Anterior cingulate cortex (tissue), 58 donors: Measurements from ENCODE around the gene POM121L2.

Experiments used
- DNase-seq, 58 donors: peaks; one replicate each; lab custom pipeline; 2025; lab: John Stamatoyannopoulos, UW

POM121L2 gene

DNA sequence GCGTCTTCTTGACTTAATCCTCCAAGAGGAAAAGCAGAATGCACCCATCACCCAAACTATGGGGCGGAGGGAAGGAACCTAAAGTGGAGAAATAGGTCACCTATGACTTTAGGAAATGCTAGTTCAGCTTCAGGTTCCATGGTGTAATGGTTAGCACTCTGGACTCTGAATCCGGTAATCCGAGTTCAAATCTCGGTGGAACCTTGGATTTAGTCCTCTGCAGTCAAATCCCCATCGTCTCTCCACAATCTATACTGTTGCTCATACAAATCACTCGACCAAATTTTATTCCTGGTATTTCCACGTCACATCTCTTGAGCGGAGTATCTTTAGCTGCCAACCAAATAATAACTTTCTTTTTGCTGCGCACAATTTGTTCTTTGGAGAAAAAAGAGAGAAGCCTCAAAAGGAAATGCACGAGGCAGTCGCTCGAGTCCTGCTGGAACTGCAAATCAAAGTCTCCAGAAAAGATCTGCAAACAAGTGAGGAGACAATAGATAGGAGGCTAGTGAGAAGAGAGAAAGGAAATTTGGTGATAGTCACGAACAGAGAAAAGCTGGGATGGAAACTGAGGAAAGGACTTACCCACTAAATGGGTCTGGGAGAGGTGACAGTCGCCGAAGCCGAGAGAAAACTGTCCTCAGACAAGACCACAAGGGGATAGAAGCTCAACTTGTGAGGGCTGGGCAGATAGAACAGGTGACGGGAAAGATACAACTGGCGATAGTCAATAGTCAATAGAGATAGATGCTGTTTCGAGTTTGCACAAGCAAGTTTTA is 16.6 kb downstream of the POM121L2 start:
- no peak for DNase-seq

DNA sequence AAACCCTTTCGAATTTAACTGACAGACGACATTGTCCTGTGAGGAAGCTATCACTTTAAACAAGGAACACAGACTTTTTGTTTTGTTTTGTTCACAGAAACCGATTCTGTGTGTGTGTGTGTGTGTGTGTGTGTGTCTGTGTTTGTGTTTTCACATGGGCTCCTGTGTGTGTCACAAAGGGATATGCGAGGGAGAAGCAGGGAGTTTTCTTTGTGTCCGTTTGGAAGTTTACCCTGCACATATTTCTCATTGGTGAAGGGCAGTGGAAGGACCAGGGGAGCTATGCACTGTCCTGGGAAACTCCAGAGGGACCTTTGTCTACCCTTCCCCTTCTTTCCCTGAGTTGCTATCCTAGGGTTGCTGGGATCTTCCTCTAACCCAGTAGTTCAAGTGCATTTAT is 17.7 kb downstream of the POM121L2 start:
- DNase-seq, result no peak

DNA sequence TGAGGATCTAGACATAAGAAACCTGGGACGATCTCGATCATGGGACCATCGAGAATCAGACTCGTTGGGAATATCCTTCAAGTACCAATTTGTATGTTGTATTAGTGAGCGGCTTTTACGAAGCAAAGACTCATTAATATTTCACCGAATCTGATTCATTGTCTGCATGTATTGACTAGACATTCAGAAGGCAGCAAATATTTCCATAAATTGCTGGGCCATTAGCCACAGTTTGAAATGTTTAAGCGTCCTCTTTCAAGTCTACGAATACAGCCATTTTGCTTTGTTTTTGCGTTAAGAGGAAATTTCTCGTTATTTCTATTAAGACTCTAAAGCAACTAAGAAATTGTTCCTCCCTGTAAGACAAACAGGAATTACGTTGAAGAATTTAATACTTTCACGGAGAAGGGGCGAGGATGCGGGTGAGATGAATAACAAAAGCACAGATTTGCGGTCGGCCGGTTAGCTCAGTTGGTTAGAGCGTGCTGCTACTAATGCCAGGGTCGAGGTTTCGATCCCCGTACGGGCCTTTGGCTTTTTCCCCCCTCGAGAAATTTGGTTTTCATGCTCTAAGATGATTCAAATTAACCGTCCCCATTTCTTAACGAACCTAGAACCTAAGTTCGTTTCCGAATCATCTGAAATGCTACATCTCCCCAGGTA is 18.5 kb downstream of the POM121L2 start:
- no peak for DNase-seq

DNA sequence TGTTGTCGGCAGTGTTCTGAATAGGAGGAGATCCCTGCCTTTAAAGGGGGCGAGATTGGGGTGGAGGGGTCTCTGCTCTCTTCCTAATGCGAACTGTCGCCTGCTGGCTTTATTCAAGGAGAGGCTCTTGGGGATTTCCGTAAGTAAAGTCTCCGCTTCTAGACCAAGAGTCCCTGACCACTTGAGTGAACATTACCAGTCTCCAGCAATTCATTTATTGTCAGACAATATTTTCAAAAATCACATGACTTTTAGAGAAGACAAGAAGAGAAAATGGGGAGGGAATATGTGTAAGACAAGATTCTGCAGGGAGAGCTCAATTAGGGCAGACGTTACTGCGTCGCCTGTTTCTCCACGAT is 21.2 kb downstream of the POM121L2 start:
- no peak for DNase-seq

DNA sequence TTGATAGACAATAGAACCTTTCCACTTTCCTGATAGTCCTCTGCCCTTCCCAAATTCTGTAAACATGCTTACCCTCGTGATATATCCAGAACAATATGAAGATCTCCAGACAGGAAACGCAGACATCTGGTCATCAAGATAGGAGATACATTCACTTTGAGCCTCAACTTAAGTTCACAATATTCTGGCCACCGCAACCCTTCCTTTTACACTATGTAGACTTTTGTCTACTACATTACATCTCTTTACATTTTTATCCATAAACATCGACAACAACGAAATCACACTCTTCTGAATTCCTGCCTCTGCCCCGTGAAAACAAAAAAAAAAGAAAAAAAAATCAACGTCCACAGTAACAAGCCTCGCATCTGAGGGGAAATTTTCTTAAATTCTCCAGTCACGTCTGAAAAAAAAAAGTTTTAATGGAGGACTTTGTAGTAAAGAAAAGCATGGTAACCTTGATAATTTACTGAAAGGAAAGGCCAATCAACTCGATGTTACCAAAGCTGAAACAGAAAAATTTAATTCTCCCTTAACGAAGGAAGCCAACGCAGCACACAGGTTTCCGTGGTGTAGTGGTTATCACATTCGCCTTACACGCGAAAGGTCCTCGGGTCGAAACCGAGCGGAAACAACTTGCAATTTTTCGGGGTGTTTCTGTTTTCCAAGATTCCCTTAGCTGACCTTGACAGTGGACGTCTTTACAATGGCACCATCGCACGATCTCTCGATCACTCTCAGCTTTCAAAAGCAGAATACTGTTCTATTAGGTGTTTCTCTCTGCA is 21.8 kb downstream of the POM121L2 start:
- DNase-seq, result no peak

DNA sequence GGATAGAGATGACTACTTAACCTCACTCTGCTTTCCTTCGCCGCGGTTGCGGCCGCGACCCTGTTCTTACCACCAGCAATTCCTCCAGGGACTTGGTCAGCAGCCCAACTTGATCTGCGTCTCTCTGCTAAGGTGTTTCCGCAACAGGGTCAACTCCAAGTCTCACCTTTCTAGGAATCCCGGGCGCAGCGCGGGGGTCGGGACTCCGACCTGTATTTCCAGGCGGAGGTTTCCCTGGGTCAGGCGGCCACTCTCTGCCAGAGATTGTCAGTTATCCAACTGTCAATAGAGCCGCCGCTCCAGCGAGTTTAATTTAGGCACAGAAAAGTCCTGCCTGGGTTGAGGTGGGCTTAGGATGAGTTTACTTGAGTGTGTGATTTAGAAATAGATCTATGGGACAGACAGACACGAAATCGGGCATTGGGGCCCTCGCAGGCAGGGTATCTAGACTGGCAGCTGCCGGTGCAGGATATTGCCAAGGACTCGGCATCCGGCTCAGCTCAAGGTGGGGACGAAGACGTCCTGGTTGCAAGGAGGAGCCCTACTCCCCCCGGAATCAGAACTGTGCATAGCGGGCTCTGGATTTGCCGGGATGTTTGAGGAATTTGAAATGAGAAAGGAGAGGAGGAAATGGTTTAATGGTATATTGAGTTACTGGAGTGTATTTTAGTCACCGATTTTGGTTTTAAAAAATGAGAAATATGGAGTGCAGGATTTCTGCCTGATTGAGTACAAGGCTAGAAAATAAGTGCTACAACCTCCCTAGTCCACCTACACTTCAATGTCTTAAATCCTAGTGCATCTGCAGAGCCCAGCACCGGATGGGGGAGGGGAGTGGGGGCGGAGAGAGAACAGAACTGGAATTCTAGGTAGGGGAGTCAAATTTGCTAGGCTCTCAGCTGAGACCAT is 23.7 kb downstream of the POM121L2 start:
- DNase-seq, result no peak

DNA sequence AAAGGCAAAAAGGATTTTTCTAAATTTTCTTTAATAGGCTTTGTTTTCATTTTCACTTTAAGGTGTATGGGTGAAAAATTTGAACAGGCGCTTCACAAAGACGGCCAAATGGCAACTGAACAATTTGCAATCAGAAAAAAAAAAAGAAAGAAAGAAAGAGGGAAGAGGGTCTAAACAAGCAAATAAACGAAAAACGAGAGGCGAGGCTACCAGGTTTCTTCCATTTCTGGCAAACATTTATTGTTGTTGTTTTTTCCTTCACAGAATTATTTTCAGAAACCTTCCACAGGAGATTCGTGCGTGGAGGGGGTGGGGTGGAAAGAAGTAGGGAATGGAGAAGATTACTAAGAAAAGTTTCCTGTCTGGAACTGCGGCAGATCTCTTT is 24.3 kb downstream of the POM121L2 start:
- no peak for DNase-seq

DNA sequence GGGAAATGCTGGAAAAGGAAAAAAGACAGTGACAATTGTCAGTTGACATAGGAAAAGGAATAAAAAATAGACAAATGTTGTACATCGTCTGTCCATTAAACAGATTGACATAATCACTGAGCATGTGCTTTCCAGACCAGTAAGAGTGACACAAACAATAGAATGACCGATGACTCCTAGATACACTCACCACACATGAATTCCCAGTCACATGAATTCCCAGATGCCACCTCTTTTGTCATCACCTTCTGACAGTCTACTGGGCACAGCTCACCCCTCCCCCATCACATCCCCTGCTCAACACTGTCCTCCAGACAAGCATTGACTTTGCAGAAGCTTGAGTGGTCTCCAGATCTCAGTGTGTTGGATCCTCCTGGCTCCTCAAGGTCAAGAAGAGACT is 25.9 kb downstream of the POM121L2 start:
- DNase-seq, result no peak

DNA sequence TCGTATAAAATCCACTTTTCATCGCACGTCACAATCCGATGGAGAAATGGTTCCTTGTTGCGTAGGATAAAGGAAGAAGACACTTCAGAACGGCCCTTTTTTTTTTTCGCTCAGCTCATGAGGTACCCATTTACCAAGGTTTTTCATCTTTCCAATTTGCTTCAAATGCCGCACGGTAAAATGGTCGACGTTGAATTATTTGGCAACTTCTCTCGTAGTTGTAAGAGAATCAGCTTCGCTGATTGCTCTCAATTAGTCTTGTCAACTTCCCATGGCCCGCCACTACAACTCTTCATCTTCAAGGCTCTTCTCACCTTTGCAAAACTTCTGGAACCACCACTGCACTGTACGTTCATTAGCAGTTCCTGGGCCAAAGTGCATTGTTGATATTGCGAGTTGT is 28.8 kb downstream of the POM121L2 start:
- DNase-seq, result no peak

DNA sequence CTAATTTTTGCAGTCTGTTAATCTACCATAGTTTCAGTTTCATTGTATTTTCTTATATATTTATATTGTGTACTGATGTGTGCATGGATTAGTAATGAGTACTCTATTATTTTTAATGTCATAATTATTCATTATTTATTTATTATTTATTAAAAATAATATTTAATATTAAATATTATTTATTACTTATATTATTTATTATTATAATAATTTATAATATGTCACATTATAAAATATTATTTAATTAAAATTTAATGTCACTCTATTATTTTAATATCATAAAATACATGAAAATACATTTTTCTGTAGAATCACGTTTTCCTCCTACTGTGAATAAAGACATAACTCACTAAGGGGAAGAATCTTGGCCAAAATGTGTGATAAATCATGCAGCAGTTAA is 30.5 kb downstream of the POM121L2 start:
- DNase-seq, result no peak

DNA sequence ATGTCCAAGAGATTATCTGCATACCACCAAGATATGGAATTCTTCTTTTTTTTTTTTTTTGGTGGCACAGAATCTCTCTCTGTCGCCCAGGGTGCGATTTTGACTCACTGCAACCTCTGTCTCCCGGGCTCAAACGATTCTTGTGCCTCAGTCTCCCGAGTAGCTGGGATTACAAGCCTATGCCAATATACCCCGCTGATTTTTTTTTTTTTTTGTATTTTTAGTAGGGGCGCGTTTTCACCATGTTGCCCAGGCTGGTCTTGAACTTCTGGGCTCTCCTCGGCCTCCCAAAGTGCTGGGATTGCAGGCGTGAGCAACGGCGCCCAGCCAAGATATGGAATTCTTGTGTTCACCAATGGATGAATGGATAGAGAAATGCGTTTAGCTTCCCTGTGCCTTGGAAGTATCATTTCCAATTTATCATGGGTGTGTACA is 31.0 kb downstream of the POM121L2 start:
- no peak for DNase-seq

DNA sequence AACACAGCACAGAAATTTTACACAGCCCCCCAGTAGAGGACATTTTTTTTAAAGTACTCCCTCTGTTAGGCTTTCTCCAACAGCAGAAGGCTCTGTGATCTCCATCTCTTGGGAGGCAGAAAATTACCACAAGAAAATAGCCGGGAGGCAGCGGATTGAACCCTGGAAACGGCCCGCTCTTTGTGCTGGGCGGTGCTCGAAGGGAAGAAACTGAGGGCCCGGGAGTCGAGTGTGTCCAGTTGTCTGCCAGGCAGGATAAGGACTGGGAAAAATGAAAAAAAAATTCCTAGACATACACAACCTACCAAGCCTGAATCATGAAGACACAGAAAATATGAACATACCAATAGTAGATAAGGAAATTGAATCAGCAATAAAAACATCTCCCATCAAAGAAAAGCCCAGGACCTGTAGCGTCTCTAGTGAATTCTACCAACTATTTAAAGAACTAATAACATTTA is 31.5 kb downstream of the POM121L2 start:
- DNase-seq, result no peak

DNA sequence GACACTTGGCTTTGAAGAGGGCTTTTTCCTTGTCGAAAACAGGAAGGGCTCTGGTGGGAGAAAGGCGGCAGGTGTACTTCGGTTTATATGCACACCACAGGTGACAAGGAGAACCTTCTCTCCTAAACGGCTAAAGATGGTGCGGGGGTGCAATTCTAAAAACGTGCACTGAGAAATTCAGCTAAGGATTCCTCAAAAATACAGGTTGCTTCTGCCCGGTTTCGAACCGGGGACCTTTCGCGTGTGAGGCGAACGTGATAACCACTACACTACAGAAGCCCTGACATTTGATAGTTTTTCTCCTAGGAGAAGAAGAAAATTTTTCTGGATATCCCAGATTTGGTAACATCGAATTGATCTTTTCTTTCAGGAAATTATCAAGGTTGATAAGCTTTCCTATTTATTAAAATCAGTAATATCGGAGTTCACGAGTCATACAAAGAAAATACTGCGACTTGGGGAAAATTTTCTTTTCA is 32.0 kb downstream of the POM121L2 start:
- DNase-seq, result peak in 1 of 58 donors; percentile 0

DNA sequence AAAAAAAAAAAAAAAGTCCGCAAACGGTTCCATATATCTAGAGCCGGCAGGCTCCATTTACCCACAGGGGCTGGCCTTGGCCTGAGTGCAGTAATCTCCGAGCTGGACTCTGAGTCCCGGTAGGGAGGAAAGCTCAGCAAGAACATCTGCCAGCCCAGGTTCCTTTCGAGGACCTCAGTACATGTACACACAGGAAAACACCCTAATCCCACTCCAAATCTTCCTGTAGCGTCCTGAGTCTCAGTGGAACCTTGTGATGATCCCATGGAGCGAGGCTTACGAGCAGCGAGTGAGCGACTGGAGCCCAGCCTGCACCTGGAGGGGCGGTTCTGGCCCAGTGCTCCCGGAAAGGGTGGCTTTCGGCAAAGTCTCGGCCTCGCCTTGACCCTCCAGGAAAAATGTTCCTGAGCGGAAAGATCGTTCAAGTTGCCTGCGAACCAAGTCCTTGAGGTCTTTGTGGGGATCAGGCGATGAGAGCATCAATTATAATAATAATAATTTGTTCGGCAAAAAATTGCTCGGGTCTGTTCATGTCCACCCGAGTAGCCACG is 32.5 kb downstream of the POM121L2 start:
- DNase-seq, result no peak

DNA sequence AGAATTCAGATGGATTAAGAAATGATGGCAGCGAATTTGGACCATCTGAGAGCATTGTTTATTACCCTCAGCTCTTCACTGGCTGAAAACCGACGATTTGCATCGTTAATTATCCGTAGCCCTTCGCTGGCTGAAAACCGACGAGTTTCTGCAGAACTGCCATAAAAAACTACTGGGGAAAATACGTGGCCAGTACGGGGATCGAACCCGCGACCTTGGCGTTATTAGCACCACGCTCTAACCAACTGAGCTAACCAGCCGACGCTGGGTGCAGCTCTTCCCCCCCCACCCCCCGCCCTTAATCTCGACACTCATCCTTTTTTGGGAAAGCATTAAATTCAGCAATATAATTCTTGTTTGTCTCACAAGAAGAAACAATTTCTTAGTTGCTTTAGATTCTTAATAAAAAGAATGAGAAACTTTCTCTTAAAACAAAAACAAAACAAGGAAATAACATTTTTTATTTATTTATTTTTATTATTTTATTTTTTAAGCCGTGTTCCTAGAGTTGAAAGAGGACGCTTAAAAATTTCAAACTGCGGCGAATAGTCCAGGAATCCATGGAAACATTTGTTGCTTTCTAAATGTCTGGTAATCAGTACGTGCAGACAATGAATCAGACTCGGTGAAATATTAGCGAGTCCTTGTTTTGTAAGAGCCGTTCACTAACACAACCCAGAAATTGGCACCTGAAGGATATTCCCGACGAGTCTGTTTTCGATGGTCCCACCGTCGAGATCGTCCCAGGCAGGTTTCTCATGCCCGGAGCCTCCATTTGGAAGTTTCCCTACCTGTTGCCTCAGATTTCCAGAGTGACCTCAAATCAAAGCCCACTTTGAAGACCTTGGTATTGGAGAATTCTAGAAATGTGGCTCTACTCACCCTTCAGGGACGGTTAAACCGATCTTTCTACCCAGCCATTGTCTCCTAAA is 36.8 kb downstream of the POM121L2 start:
- DNase-seq, result no peak

DNA sequence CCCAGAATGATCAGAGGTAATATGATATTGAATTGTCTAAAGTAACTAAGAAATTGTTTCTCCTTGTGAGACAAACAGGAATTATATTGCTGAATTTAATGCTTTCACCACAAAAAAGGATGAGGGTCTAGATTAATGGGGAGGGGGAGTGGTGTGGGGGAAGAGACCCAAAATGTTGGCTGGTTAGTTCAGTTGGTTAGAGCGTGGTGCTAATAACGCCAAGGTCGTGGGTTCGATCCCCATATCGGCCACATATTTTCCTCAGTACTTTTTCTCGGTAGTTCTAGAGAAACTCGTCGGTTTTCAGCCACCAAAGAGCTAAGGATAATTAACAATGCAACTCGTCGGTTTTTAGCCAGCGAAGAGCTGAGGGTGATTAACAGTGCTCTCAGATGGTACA is 38.3 kb downstream of the POM121L2 start:
- DNase-seq, result no peak

DNA sequence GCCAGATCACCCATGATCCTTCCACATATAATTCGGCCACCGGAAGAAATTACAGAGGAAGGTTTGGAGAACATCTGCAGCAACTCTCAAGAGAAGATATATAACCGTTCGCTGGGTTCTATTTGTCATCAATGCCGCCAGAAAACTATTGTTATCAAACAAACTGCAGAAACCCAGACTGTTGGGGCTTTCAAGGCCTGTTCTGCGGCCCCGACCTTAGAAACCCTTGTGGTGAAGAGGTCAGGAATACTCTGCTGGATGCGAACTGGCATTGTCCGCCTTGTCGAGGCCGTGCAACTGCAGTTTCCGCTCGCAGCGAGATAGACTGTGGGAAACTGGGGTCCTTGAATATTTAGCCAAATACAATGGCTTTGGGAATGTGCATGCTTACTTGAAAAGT is 43.3 kb downstream of the POM121L2 start:
- DNase-seq, result no peak

DNA sequence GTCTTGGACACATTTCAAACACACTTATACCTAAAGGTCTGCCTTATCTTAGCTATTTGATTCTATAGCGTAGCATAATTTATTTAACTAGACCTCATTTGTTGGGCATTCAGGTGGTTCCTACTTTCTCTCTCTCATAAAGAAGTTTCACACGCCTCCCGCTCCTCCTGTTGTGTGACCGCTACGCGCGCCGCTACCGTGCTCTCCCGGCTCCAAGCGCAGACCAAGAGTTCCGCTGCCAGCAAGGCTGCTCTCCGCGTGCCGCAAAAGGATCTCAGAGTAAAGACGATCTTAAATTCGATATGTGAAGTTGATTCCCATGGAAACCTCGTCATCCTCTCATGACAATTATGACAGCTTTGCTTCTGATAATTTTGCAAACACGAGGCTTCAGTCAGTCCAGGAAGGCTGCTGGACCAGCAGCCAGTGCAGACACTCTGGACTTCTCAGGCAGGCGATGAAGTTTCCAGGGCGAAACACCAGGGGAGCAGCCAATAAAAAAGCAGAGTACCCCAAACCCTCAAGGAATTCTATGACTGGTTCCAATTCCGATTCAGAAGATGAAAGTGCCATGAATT is 44.1 kb downstream of the POM121L2 start:
- no peak for DNase-seq
